H9 (cell line): ENCODE data around the gene SLC49A4. TPM values are rescaled to one million over a fixed set of nuclear protein-coding genes. Genes with fewer than 3 reads are reported as not detected.

Source experiments
- DNase-seq: peaks from one replicate; pipeline ENCODE4 v3.0.0-alpha.2; 2017
- H2AFZ ChIP-seq: one replicate; pipeline ENCODE4 v1.6.1; 2013; ENCODE audit warnings: mild to moderate bottlenecking, low read length, control low read depth, moderate library complexity
- H2AK5ac ChIP-seq: 2 replicates; pipeline ENCODE4 v1.6.1; 2013; ENCODE audit warnings: low read length, control low read depth, mixed read lengths; ENCODE audit not compliant: insufficient read length
- H2BK120ac ChIP-seq: one replicate; pipeline ENCODE4 v1.6.1; 2013; ENCODE audit warnings: low read depth, mild to moderate bottlenecking, low read length, control low read depth, inconsistent platforms; ENCODE audit not compliant: poor library complexity, severe bottlenecking
- H2BK12ac ChIP-seq: 2 replicates; pipeline ENCODE4 v1.6.1; 2013; ENCODE audit warnings: low read length, control low read depth, mixed read lengths, low read depth; ENCODE audit not compliant: insufficient read length
- H2BK15ac ChIP-seq: 2 replicates; pipeline ENCODE4 v1.6.1; 2013; ENCODE audit warnings: low read depth, low read length, control low read depth
- H2BK20ac ChIP-seq: one replicate; pipeline ENCODE4 v1.6.1; 2013; ENCODE audit warnings: low read depth, mild to moderate bottlenecking, low read length, control low read depth, inconsistent platforms; ENCODE audit not compliant: poor library complexity, severe bottlenecking
- H2BK5ac ChIP-seq: 2 replicates; pipeline ENCODE4 v1.6.1; 2013; ENCODE audit warnings: low read length, control low read depth, mixed read lengths; ENCODE audit not compliant: insufficient read length
- H3K14ac ChIP-seq: 2 replicates; pipeline ENCODE4 v1.6.1; 2013; ENCODE audit warnings: low read length, control low read depth; ENCODE audit not compliant: insufficient read depth
- H3K18ac ChIP-seq: 2 replicates; pipeline ENCODE4 v1.6.1; 2013; ENCODE audit warnings: low read depth, mild to moderate bottlenecking, mixed read lengths, low read length, control low read depth; ENCODE audit not compliant: insufficient read length
- H3K23ac ChIP-seq: 2 replicates; pipeline ENCODE4 v1.6.1; 2013; ENCODE audit warnings: low read length, control low read depth, mixed read lengths, low read depth; ENCODE audit not compliant: insufficient read length
- H3K23me2 ChIP-seq: 2 replicates; pipeline ENCODE4 v1.6.1; 2013; ENCODE audit warnings: low read depth, mild to moderate bottlenecking, mixed read lengths, low read length, control low read depth; ENCODE audit not compliant: insufficient read length, poor library complexity, severe bottlenecking
- H3K27ac ChIP-seq: 2 replicates; pipeline ENCODE4 v1.5.1; 2013; ENCODE audit warnings: low read length, control low read depth, mixed read lengths, low read depth; ENCODE audit not compliant: insufficient read length
- H3K27me3 ChIP-seq: 2 replicates; pipeline ENCODE4 v1.6.1; 2013; ENCODE audit warnings: low read length, control low read depth, inconsistent platforms; ENCODE audit not compliant: insufficient read depth
- H3K4ac ChIP-seq: 2 replicates; pipeline ENCODE4 v1.6.1; 2013; ENCODE audit warnings: low read depth, mild to moderate bottlenecking, control low read depth, inconsistent platforms, low read length, moderate library complexity
- H3K4me1 ChIP-seq: 2 replicates; pipeline ENCODE4 v1.6.1; 2013; ENCODE audit warnings: low read length, control low read depth, inconsistent platforms; ENCODE audit not compliant: insufficient read depth
- H3K4me2 ChIP-seq: 2 replicates; pipeline ENCODE4 v1.6.1; 2013; ENCODE audit warnings: low read length, control low read depth, mixed read lengths; ENCODE audit not compliant: insufficient read length, insufficient read depth
- H3K56ac ChIP-seq: 2 replicates; pipeline ENCODE4 v1.6.1; 2013; ENCODE audit warnings: low read depth, mild to moderate bottlenecking, mixed read lengths, low read length, control low read depth; ENCODE audit not compliant: insufficient read length
- H3K79me1 ChIP-seq: 2 replicates; pipeline ENCODE4 v1.6.1; 2013; ENCODE audit warnings: low read depth, mild to moderate bottlenecking, moderate library complexity, low read length, control low read depth, inconsistent platforms; ENCODE audit not compliant: insufficient read depth, poor library complexity, severe bottlenecking
- H3K79me2 ChIP-seq: 2 replicates; pipeline ENCODE4 v1.6.1; 2013; ENCODE audit warnings: low read length, control low read depth, inconsistent platforms; ENCODE audit not compliant: insufficient read depth
- H3K9ac ChIP-seq: 2 replicates; pipeline ENCODE4 v1.6.1; 2013; ENCODE audit warnings: low read length, control low read depth, mixed read lengths; ENCODE audit not compliant: insufficient read length; ENCODE audit errors: extremely low read depth
- H3K9me3 ChIP-seq: one replicate; pipeline ENCODE4 v1.6.1; 2013; ENCODE audit warnings: low read depth, low read length, inconsistent platforms; ENCODE audit not compliant: control insufficient read depth
- H3T11ph ChIP-seq: one replicate; pipeline ENCODE4 v1.6.1; 2013; ENCODE audit warnings: mild to moderate bottlenecking, low read length, control low read depth, inconsistent platforms
- H4K20me1 ChIP-seq: one replicate; pipeline ENCODE4 v1.6.1; 2013; ENCODE audit not compliant: control insufficient read depth, insufficient read length, insufficient read depth
- H4K5ac ChIP-seq: 2 replicates; pipeline ENCODE4 v1.6.1; 2013; ENCODE audit warnings: low read depth, mild to moderate bottlenecking, mixed read lengths, low read length, control low read depth; ENCODE audit not compliant: insufficient read length
- H4K8ac ChIP-seq: replicated peaks from 2 replicates; pipeline ENCODE4 v1.6.1; 2013; ENCODE audit warnings: low read length, control low read depth, mixed read lengths, low read depth; ENCODE audit not compliant: insufficient read length
- H4K91ac ChIP-seq: 2 replicates; pipeline ENCODE4 v1.6.1; 2013; ENCODE audit warnings: low read depth, mild to moderate bottlenecking, moderate library complexity, mixed read lengths, low read length, control low read depth; ENCODE audit not compliant: insufficient read length
- H3K27ac Mint-ChIP-seq, 3 experiments: 2 replicates in 2 of 3; 3 replicates in 1 of 3; pipeline ENCODE4 v1.8.0; 2020 to 2021; ENCODE audit warnings: mixed read lengths in 3 of 3, mild to moderate bottlenecking in 1 of 3, moderate library complexity in 1 of 3
- H3K27me3 Mint-ChIP-seq: 2 replicates; pipeline ENCODE4 v1.8.0; 2021; ENCODE audit warnings: low read depth, mild to moderate bottlenecking, moderate library complexity, mixed read lengths
- H3K36me3 Mint-ChIP-seq, 3 experiments: 2 replicates in 2 of 3; 3 replicates in 1 of 3; pipeline ENCODE4 v1.8.0; 2020 to 2021; ENCODE audit warnings: low read depth in 3 of 3, mixed read lengths in 3 of 3; ENCODE audit not compliant: insufficient read depth in 1 of 3
- H3K4me1 Mint-ChIP-seq, 2 experiments: 2 replicates each; pipeline ENCODE4 v1.8.0; 2020; ENCODE audit warnings: mixed read lengths in 2 of 2
- H3K4me3 Mint-ChIP-seq, 2 experiments: 2 replicates in 1 of 2; 3 replicates in 1 of 2; pipeline ENCODE4 v1.8.0; 2020 to 2021; ENCODE audit warnings: mild to moderate bottlenecking in 2 of 2, mixed read lengths in 2 of 2, moderate library complexity in 1 of 2
- H3K9me3 Mint-ChIP-seq, 2 experiments: 2 replicates in 1 of 2; 3 replicates in 1 of 2; pipeline ENCODE4 v1.8.0; 2020; ENCODE audit warnings: mild to moderate bottlenecking in 2 of 2, mixed read lengths in 2 of 2, moderate library complexity in 1 of 2
- CTCF ChIP-seq: fragments of 200-600 bp; sonication (generic); conservative IDR thresholded peaks from 3 replicates; pipeline ENCODE4 v1.8.0; 2021; ENCODE audit warnings: antibody characterized with exemption, mild to moderate bottlenecking
- WGBS: extraction: QIAGEN DNeasy Blood & Tissue Kit; methylation state at CpG from one replicate; pipeline ENCODE4 v1.1.7; 2013; ENCODE audit warnings: missing lambda C conversion rate, low lambda C conversion rate, mixed read lengths; ENCODE audit not compliant: insufficient read length; ENCODE audit errors: extremely low coverage; 5-methylcytosine and 5-hydroxymethylcytosine counted together
- total RNA-seq: library from RNA; stranded (reverse); gene quantifications from 2 replicates; pipeline ENCODE4 v1.2.1, GENCODE V29; 2021

The SLC49A4 gene
- total RNA-seq, 1 experiment from 2014 or later, result 10.7 TPM

- H2AK5ac ChIP-seq, result no peak overlapping the region
- TF ChIP-seq CTCF, result peak; percentile 24; the same call in 1 of the 3 replicates
- H3K4me3 Mint-ChIP-seq, result no peak overlapping the region
- no peak overlapping the region for H3K4ac ChIP-seq
- no peaks in the 10 kb centered on the region for H3K4me1 ChIP-seq
- no peak overlapping the region for H3K9ac ChIP-seq
- no peak overlapping the region for H3K4me2 ChIP-seq
- no peak overlapping the region for H4K91ac ChIP-seq
- H2BK20ac ChIP-seq, result no peak overlapping the region
- no peaks in the 10 kb centered on the region for H3K27me3 Mint-ChIP-seq
- DNase-seq, result peak; percentile 34
- no peaks in the 10 kb centered on the region for H3K9me3 ChIP-seq
- H2BK15ac ChIP-seq, result no peak overlapping the region
- no peak overlapping the region for H3K23ac ChIP-seq
- no peak overlapping the region for H3K56ac ChIP-seq
- H4K20me1 ChIP-seq, result no peaks in the 10 kb centered on the region
- H3K27ac Mint-ChIP-seq, result no peak overlapping the region
- H3K18ac ChIP-seq, result no peak overlapping the region
- WGBS, result no CpG with 5 or more reads among the region's 4 CpGs
- peaks cover 5% of the 10 kb centered on the region in 2 experiments; a peak in 2 of 4 replicates for H3K4me1 Mint-ChIP-seq
- no peak overlapping the region for H2BK5ac ChIP-seq
- no peak overlapping the region for H2BK120ac ChIP-seq
- no peaks in the 10 kb centered on the region for H3K27me3 ChIP-seq
- no peak overlapping the region for H2AFZ ChIP-seq
- H3K9me3 Mint-ChIP-seq, result no peaks in the 10 kb centered on the region
- H3K14ac ChIP-seq, result no peak overlapping the region
- no peak overlapping the region for H3K27ac ChIP-seq
- no peaks in the 10 kb centered on the region for H3K79me2 ChIP-seq
- H4K8ac ChIP-seq, result no peak overlapping the region
- no peak overlapping the region for H4K5ac ChIP-seq
- H3T11ph ChIP-seq, result no peak overlapping the region
- no peaks in the 10 kb centered on the region for H3K23me2 ChIP-seq
- H3K36me3 Mint-ChIP-seq, result peaks cover 0 to 3% (median 0%) of the 10 kb centered on the region in 3 experiments; a peak in 2 of 7 replicates
- H2BK12ac ChIP-seq, result no peak overlapping the region
- no peaks in the 10 kb centered on the region for H3K79me1 ChIP-seq
These were observed 85.8 kb downstream of the SLC49A4 start for GRCh38 chr3:122880624-122881023.
